Activated naive CD8-positive, alpha-beta T cell treated with anti-CD3 and anti-CD28 coated beads, Interleukin-2, amount 10 ng/mL, durations not matched to agents 7 days and 5 days (primary cell): ENCODE results near the gene TMA16. TPM values are rescaled to one million over a fixed set of nuclear protein-coding genes. Genes with fewer than 3 reads are reported as not detected.
"Not testable (repeated sequence)": the region's sequence is repeated elsewhere in the genome, so short reads cannot be mapped to it uniquely, and the experiment has no call there.

Source experiments
- ATAC-seq: fragments of 150-1000 bp; cut with Tn5 transposase; one replicate; pipeline ENCODE4 v1.10.0; 2021; ENCODE audit warnings: low read depth, moderate library complexity
- POLR2A ChIA-PET: fragments of 350-600 bp; sonication (Branson Sonifier 250); formaldehyde crosslinking; loops from one replicate; lab custom pipeline; 2021; ENCODE audit warnings: antibody characterized with exemption; lab: Charles Lee
- DNase-seq: peaks from one replicate; pipeline ENCODE4 v3.0.0; 2021
- H3K27ac Mint-ChIP-seq: one replicate; pipeline ENCODE4 v1.8.0; 2022; ENCODE audit warnings: mild to moderate bottlenecking, mixed read lengths
- H3K27me3 Mint-ChIP-seq: one replicate; pipeline ENCODE4 v1.8.0; 2022; ENCODE audit warnings: mild to moderate bottlenecking, moderate library complexity, mixed read lengths
- H3K36me3 Mint-ChIP-seq: one replicate; pipeline ENCODE4 v1.8.0; 2021; ENCODE audit warnings: mild to moderate bottlenecking, mixed read lengths
- H3K4me1 Mint-ChIP-seq: one replicate; pipeline ENCODE4 v1.8.0; 2021; ENCODE audit warnings: mixed read lengths
- H3K4me3 Mint-ChIP-seq: one replicate; pipeline ENCODE4 v1.8.0; 2022; ENCODE audit warnings: mild to moderate bottlenecking, moderate library complexity, mixed read lengths
- H3K9me3 Mint-ChIP-seq: one replicate; pipeline ENCODE4 v1.8.0; 2021; ENCODE audit warnings: mixed read lengths
- total RNA-seq, 2 experiments: library from RNA; stranded (reverse); gene quantifications; one replicate each; pipeline ENCODE4 v1.2.3, GENCODE V29; 2021

Gene TMA16
- total RNA-seq = 10 to 100 TPM; 27.3 to 29.5 TPM

GRCh38 chr4:163494360-163495241 is at the start of gene TMA16:
Gene TMA16, plus strand, starts transcription at chr4:163494690. Its CDS starts 112 bp downstream, at chr4:163494802.
- H3K4me3 Mint-ChIP-seq = peak within 1 kb of the TSS; percentile 96
- H3K36me3 Mint-ChIP-seq = peaks cover 8% of the 10 kb centered on the region
- H3K4me1 Mint-ChIP-seq = peaks cover 19% of the 10 kb centered on the region
- peak; percentile 91 for ATAC-seq
- no peaks in the 10 kb centered on the region for H3K9me3 Mint-ChIP-seq
- H3K27ac Mint-ChIP-seq = peak within 1 kb of the TSS; percentile 94
- peaks cover 9% of the 10 kb centered on the region for H3K27me3 Mint-ChIP-seq
- peak; percentile 85 for DNase-seq
- POLR2A ChIA-PET = interaction anchor here (0.7 to 2.2 kb wide), 10 partner anchors 9 to 384 kb away, joined by 3 to 11 read pairs (median 5); partner anchors contain the start of gene NAF1

GRCh38 chr4:163447023-163447422 is 47.5 kb upstream of the TMA16 start:
- H3K36me3 Mint-ChIP-seq, POLR2A ChIA-PET, ATAC-seq, H3K4me3 Mint-ChIP-seq, H3K27me3 Mint-ChIP-seq, H3K27ac Mint-ChIP-seq, DNase-seq, H3K4me1 Mint-ChIP-seq, H3K9me3 Mint-ChIP-seq: not testable (repeated sequence)

DNA sequence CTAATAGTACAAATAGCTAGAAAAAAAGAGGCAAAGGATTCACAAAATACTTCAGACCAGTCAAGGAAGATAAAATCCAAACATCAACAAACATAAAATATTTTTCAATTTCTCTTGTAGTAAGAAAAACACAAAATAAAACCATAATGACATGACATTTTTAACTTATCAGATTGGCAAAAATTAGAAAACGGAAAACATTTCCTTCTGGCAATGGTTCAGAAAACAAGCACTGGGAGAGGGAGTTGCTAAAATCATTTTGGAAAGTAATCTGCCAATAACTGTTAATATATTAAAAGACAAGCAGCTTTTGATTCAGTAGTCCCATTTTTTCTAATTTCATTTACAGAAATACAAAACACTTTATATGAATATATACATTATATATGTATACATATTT is 47.0 kb upstream of the TMA16 start:
- Mint-ChIP-seq H3K27me3 (peaks cover 5% of the 10 kb centered on the region), H3K9me3 (no peaks in the 10 kb centered on the region), H3K4me3 (no peak overlapping the region), H3K36me3 (no peaks in the 10 kb centered on the region), H3K4me1 (no peaks in the 10 kb centered on the region), H3K27ac (no peak overlapping the region)
- ATAC-seq (no peak), DNase-seq (no peak)
- POLR2A ChIA-PET = no interaction called here

DNA sequence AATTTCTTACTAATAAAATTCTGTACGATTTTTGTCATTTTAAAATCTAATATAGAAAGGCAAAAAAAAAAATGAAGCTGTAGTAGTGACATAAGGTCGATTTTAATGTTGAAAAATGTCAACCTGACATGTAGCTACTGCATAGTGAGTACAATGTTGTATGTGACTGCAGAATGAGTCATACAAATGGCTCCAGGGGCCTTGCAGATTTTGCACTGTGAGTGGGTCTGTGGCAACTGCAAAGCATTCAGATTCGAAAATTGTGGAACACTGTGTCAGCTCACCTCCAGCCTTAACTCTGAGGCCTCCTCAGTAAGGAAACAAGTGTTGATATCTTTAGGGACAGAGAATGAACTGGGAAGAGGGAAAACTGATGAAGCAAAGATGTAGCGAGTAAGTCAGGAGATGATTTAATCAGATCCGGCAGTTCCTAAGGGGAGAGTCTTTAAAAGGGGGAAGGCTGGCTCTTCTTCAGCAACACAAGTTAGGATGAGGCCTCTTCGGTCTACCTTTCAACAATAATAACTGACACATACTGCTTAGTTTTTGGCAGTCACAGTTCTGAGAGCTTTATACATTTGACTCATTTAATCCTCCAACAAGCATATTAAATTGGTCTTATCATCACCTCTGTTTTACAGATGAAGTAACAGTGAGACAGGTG is 45.8 kb upstream of the TMA16 start:
- DNase-seq (no peak), ATAC-seq (no peak)
- POLR2A ChIA-PET = no interaction called here
- peaks cover 3% of the 10 kb centered on the region for H3K27me3 Mint-ChIP-seq
- no peak overlapping the region for H3K27ac Mint-ChIP-seq
- H3K4me1 Mint-ChIP-seq = no peaks in the 10 kb centered on the region
- H3K4me3 Mint-ChIP-seq = no peak overlapping the region
- no peaks in the 10 kb centered on the region for H3K36me3 Mint-ChIP-seq
- no peaks in the 10 kb centered on the region for H3K9me3 Mint-ChIP-seq

DNA sequence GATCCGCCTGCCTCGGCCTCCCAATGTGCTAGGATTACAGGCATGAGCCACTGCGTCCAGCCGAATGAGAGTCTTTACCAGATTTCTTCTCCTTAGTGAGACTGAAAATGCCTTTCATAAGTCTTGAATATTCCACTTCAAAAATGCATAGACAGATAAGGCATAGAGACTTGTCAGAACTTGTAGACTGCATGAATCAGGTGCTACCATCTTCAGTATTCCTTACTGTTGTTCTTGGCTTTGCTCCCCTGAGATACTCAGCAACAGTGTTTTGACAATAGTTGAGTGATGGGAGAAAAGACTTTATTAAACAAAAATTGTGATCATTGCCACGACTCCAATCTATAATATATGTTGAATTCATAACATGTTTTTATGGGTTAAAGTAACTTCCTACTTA is 31.9 kb upstream of the TMA16 start:
- DNase-seq (no peak), ATAC-seq (no peak)
- H3K27me3 Mint-ChIP-seq = peaks cover 6% of the 10 kb centered on the region
- H3K4me1 Mint-ChIP-seq = no peaks in the 10 kb centered on the region
- no peak overlapping the region for H3K27ac Mint-ChIP-seq
- H3K9me3 Mint-ChIP-seq = no peaks in the 10 kb centered on the region
- H3K4me3 Mint-ChIP-seq = no peak overlapping the region
- H3K36me3 Mint-ChIP-seq = no peaks in the 10 kb centered on the region
- POLR2A ChIA-PET = no interaction called here

GRCh38 chr4:163467082-163467770 is 27.3 kb upstream of the TMA16 start:
- Mint-ChIP-seq H3K36me3 (no peaks in the 10 kb centered on the region), H3K27me3 (peaks cover 15% of the 10 kb centered on the region), H3K9me3 (no peaks in the 10 kb centered on the region), H3K4me3 (no peak overlapping the region), H3K4me1 (no peaks in the 10 kb centered on the region), H3K27ac (no peak overlapping the region)
- no peak for DNase-seq
- POLR2A ChIA-PET = no interaction called here
- ATAC-seq = no peak

- POLR2A ChIA-PET = no interaction called here
- H3K9me3 Mint-ChIP-seq = no peaks in the 10 kb centered on the region
- peaks cover 9% of the 10 kb centered on the region for H3K27me3 Mint-ChIP-seq
- no peak overlapping the region for H3K4me3 Mint-ChIP-seq
- no peaks in the 10 kb centered on the region for H3K4me1 Mint-ChIP-seq
- no peaks in the 10 kb centered on the region for H3K36me3 Mint-ChIP-seq
- DNase-seq (no peak), ATAC-seq (no peak)
- no peak overlapping the region for H3K27ac Mint-ChIP-seq
These were observed 24.1 kb upstream of the TMA16 start for GRCh38 chr4:163470391-163470790.

DNA sequence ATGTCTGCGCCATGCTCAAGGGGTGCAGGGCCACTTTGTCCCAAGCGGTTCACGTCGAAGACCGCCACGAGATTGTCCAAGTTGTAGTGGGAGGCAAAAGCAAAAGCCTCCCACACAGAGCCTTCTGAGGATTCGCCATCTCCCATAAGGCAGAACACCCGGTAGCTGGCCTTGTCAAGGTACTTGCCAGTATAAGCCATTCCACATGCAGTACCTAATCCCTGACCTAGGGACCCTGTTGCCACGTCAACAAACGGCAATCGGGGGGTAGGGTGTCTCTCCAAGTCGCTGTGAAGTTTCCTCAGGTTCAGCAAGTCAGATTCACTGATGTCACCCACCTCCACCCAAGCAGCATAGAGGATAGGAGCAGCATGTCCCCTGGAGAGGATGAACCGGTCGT is 21.4 kb upstream of the TMA16 start:
- no peak for DNase-seq
- H3K9me3 Mint-ChIP-seq = no peaks in the 10 kb centered on the region

DNA sequence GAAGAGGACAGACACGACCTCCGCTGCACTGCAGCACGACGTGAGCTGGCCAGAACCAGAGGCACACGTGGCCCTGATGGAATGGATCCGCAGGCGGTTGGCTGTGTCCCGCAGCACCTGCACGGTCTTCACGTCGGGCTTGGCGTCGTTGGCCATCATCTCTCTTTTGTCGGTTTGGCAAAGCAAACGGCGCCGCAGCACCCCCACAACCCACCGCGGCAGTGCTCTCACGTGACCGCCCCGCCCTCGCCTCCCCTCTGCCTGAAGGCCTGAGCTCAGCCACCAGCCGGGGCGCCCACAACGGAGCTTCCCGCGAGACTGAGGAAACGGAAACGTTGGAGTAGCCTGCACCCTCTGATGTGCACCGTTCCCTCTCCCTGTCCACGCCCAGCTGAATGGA is 20.9 kb upstream of the TMA16 start, which contains the start of gene TKTL2:
Gene TKTL2 (minus strand): TSS at position 179 of the 400 bp plus-strand sequence. CDS start 20 bp downstream, at position 159.
- POLR2A ChIA-PET = no interaction called here
- peaks cover 12% of the 10 kb centered on the region for H3K27me3 Mint-ChIP-seq
- H3K4me3 Mint-ChIP-seq = no peak within 1 kb of the TSS
- H3K27ac Mint-ChIP-seq = no peak within 1 kb of the TSS
- H3K9me3 Mint-ChIP-seq = no peaks in the 10 kb centered on the region
- H3K4me1 Mint-ChIP-seq = no peaks in the 10 kb centered on the region
- DNase-seq = no peak
- no peak for ATAC-seq
- no peaks in the 10 kb centered on the region for H3K36me3 Mint-ChIP-seq

More for the DNA sequence above, 21.4 kb upstream of the TMA16 start:
- Mint-ChIP-seq H3K27ac (no peak overlapping the region), H3K27me3 (peaks cover 12% of the 10 kb centered on the region), H3K36me3 (no peaks in the 10 kb centered on the region), H3K4me3 (no peak overlapping the region), H3K4me1 (no peaks in the 10 kb centered on the region)
- POLR2A ChIA-PET = no interaction called here
- ATAC-seq = no peak

DNA sequence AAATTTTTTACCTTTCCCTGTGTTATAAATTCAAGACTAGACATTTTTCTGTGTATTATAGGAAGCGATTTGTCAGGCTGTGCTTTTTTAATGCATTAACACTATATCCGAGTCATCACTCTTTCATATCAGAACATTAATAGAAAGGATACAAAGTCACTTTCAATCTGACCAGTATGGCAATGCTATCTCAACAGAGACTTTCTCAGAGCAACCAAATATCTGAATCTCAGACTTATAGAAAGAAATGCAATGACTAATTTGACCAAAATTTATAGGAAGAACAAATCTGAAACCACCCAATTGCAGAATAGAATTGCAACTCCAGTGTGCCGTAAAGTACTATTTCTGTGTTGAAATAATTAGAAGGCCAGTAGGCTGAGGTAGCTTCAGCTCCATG is 20.5 kb upstream of the TMA16 start:
- Mint-ChIP-seq H3K27ac (no peak overlapping the region), H3K9me3 (no peaks in the 10 kb centered on the region), H3K27me3 (peaks cover 11% of the 10 kb centered on the region), H3K4me1 (no peaks in the 10 kb centered on the region), H3K4me3 (no peak overlapping the region), H3K36me3 (no peaks in the 10 kb centered on the region)
- POLR2A ChIA-PET = no interaction called here
- ATAC-seq (no peak), DNase-seq (no peak)

- Mint-ChIP-seq H3K36me3 (no peaks in the 10 kb centered on the region), H3K4me1 (no peaks in the 10 kb centered on the region), H3K4me3 (no peak overlapping the region)
These were observed 17.6 kb upstream of the TMA16 start for GRCh38 chr4:163476761-163477438.

GRCh38 chr4:163482190-163482589 is 12.3 kb upstream of the TMA16 start:
- Mint-ChIP-seq H3K9me3 (no peaks in the 10 kb centered on the region), H3K27ac (no peak overlapping the region), H3K36me3 (no peaks in the 10 kb centered on the region), H3K27me3 (peaks cover 4% of the 10 kb centered on the region), H3K4me1 (no peaks in the 10 kb centered on the region), H3K4me3 (no peak overlapping the region)
- ATAC-seq (no peak), DNase-seq (no peak)
- POLR2A ChIA-PET = no interaction called here

More at GRCh38 chr4:163476761-163477438, 17.6 kb upstream of the TMA16 start:
- peaks cover 4% of the 10 kb centered on the region for H3K27me3 Mint-ChIP-seq
- DNase-seq (no peak), ATAC-seq (no peak)
- no peak overlapping the region for H3K27ac Mint-ChIP-seq
- no peaks in the 10 kb centered on the region for H3K9me3 Mint-ChIP-seq
- POLR2A ChIA-PET = no interaction called here

DNA sequence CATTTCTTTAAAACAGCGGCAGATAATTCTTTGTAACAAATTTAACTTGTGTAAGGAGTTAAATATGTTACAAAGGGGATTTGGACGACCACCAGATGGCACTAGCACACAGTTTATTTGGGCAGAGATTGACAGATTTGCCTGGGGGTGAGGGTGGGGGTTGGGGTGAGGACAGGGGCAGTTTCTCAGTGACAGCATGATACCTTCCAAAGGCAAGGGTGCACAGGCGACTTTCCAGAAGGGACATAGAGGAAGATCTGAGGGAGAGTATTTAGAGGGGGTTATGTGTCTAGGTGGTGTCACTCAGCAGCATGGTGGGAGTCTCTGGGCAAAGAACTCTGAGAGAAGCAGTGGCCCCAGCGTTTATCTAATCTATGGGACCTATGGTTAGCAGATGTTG is 9.6 kb upstream of the TMA16 start:
- DNase-seq = no peak
- Mint-ChIP-seq H3K36me3 (no peaks in the 10 kb centered on the region), H3K4me3 (no peak overlapping the region), H3K27me3 (peaks cover 20% of the 10 kb centered on the region), H3K27ac (no peak overlapping the region), H3K9me3 (no peaks in the 10 kb centered on the region), H3K4me1 (no peaks in the 10 kb centered on the region)
- POLR2A ChIA-PET = interaction anchor here (1.2 kb wide), 1 partner anchor 9 kb away, joined by 5 read pairs; the partner anchor contains the start of gene TMA16
- peak; percentile 45 for ATAC-seq
